ENCODE data around the gene ATG16L2. TPM values are rescaled to one million over a fixed set of nuclear protein-coding genes. Genes with fewer than 3 reads are reported as not detected.
A peak's percentile ranks its signal among the peaks of the same experiment; 100 is the strongest.

The ATG16L2 gene
- total RNA-seq, 4 donors from 2014 or later: 50.2 to 206 (median 85.3) TPM

DNA sequence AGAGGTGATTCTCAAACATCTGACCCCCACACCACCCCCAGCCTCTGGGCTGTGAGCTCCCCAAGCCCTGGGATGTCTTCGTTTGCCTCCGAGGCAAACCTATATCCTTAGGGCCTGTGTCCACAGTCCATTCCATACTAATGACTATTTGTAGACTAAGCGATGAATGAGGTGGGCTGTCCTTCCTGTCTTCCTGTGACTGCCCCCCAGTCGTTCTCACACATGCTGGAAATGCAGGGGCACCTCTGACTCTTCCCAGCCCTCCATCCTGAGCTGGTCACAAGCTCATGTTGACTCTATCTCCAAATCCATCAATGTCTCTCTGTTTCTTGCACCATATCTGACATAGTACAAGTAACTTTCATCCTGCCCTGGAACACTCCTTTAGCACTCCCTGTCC, 4.8 kb downstream of the ATG16L2 start:
- TF ChIP-seq EP300 (IDR thresholded peaks at IDR 0.05; ENCODE audit: low read depth) (no peak), CTCF (IDR thresholded peaks at IDR 0.05) (no peak), POLR2A (IDR thresholded peaks at IDR 0.05) (no peak), POLR2AphosphoS5 (IDR thresholded peaks at IDR 0.05) (no peak)
- Histone ChIP-seq H3K27me3 (no peaks in the 10 kb centered on the region), H3K4me1 (peaks cover 9 to 33% (median 26%) of the 10 kb centered on the region in 4 donors), H3K4me3 (no peak overlapping the region), H3K27ac (no peak overlapping the region), H3K9me3 (no peaks in the 10 kb centered on the region), H3K36me3 (no peaks in the 10 kb centered on the region)
- 90% methylated on average over 4 of the region's 4 CpGs; no CpG with 5 or more reads in 1 of the 2 donors for WGBS, 2 donors (ENCODE audit: low coverage in 1 of 2)
- intact Hi-C loops (cut with DNase I; ENCODE audit: low total_unique reads): no loop called here
- in situ Hi-C loops (cut with MboI; ENCODE audit: low pct_ligation_motif_present in 1 of 4, low pct_unique_long_range_greater_than_20kb in 1 of 4, low sequenced_read_pairs in 3 of 4): no loop called here
- no peak for DNase-seq

DNA sequence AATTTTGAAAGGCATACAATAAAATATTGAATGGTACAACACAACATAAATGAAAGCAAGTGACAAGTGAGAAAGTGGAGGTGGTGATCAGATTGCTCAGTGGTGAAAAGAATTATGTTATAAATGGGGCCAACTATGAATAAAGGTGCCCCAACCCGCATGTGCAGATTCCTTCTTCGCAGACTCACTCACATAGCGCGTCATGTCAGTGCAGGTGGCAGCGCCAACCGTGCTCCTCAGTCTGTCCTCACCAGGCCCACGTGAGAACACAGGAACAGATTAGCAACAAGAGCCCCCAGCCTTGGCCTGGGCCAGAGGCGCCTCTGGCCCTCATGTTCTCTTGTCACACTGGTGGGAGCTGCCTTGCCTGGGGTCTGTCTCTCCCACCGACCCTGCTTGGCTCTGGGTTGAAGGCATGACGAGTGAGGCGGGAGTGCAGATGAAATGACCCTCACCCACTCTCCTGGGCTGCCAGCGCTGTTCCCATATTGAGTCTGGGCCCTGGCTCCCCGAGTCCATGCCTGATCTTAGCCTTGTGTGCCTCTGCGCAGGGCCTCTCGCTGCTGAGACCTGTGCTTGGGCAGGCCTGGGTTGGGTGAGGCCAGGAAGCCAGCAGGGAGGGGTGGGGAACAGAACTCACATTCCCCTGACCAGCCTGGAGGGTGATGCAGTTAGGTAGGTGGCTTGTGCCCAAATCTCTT, 6.4 kb downstream of the ATG16L2 start:
- peaks cover 5 to 25% (median 17%) of the 10 kb centered on the region in 4 donors for H3K4me1 ChIP-seq
- H3K27me3 ChIP-seq: no peaks in the 10 kb centered on the region
- 96% methylated on average over 4 to 15 of the region's 15 CpGs for WGBS, 2 donors (ENCODE audit: low coverage in 1 of 2)
- intact Hi-C loops (cut with DNase I; ENCODE audit: low total_unique reads) (no loop called here), in situ Hi-C loops (cut with MboI; ENCODE audit: low pct_ligation_motif_present in 1 of 4, low pct_unique_long_range_greater_than_20kb in 1 of 4, low sequenced_read_pairs in 3 of 4) (no loop called here)
- TF ChIP-seq POLR2AphosphoS5 (IDR thresholded peaks at IDR 0.05) (no peak), EP300 (IDR thresholded peaks at IDR 0.05; ENCODE audit: low read depth) (no peak), CTCF (IDR thresholded peaks at IDR 0.05) (no peak), POLR2A (IDR thresholded peaks at IDR 0.05) (no peak)
- H3K4me3 ChIP-seq: no peak overlapping the region
- H3K27ac ChIP-seq: no peak overlapping the region
- no peak for DNase-seq
- H3K36me3 ChIP-seq: no peaks in the 10 kb centered on the region
- H3K9me3 ChIP-seq: no peaks in the 10 kb centered on the region

- H3K36me3 ChIP-seq: no peaks in the 10 kb centered on the region
- peak; percentile 52 for DNase-seq
- H3K9me3 ChIP-seq: no peaks in the 10 kb centered on the region
- in situ Hi-C loops (cut with MboI; ENCODE audit: low pct_ligation_motif_present in 1 of 4, low pct_unique_long_range_greater_than_20kb in 1 of 4, low sequenced_read_pairs in 3 of 4): no loop called here
- peaks cover 5 to 17% (median 11%) of the 10 kb centered on the region in 4 donors for H3K4me1 ChIP-seq
- H3K4me3 ChIP-seq: peak overlapping the region; percentile 27 to 47 (median 36)
- no peak for TF ChIP-seq EP300 (IDR thresholded peaks at IDR 0.05; ENCODE audit: low read depth)
- TF ChIP-seq POLR2AphosphoS5 (IDR thresholded peaks at IDR 0.05): no peak
- no peak for TF ChIP-seq POLR2A (IDR thresholded peaks at IDR 0.05)
- no peak for TF ChIP-seq CTCF (IDR thresholded peaks at IDR 0.05)
- intact Hi-C loops (cut with DNase I; ENCODE audit: low total_unique reads): no loop called here
- no peaks in the 10 kb centered on the region for H3K27me3 ChIP-seq
- WGBS, 2 donors (ENCODE audit: low coverage in 1 of 2): 59% methylated on average over 28 of the region's 50 CpGs; no CpG with 5 or more reads in 1 of the 2 donors
- H3K27ac ChIP-seq: peak overlapping the region; percentile 63 to 72 (median 70)
These were observed 7.2 kb downstream of the ATG16L2 start for GRCh38 chr11:72821221-72821919.
